NCI-H2107 treated with DMSO at 0.1 percent for 48 hours (cell line): ENCODE data around the gene ACP2.

Experiments used
- DNase-seq: peaks from one replicate; lab custom pipeline; 2025; ENCODE audit not compliant: unreplicated experiment; lab: John Stamatoyannopoulos, UW

The ACP2 gene

GRCh38 chr11:47244448-47245350 lies 3.9 kb downstream of the ACP2 start:
- no peak for DNase-seq

DNA sequence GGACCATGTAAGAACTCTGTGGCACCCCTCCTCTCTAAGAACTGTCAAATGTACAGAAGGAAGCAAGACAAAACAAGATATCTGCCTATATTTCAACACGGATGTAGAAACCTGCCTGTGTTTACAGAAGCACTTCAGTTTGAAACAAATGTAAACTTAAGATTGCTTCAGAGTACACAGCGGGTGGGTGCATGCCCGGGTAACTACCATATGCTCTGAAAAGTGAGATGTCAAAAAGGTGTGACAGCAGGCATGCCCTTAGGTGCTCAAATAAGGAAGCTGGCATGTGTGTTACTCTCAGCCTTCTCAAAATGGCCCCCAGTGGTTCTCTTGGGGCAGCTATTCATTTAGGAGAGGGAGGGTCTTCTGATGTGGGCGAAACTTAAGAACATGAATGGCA lies 5.2 kb downstream of the ACP2 start:
- DNase-seq = no peak

GRCh38 chr11:47242596-47243192 lies 5.9 kb downstream of the ACP2 start:
- no peak for DNase-seq

DNA sequence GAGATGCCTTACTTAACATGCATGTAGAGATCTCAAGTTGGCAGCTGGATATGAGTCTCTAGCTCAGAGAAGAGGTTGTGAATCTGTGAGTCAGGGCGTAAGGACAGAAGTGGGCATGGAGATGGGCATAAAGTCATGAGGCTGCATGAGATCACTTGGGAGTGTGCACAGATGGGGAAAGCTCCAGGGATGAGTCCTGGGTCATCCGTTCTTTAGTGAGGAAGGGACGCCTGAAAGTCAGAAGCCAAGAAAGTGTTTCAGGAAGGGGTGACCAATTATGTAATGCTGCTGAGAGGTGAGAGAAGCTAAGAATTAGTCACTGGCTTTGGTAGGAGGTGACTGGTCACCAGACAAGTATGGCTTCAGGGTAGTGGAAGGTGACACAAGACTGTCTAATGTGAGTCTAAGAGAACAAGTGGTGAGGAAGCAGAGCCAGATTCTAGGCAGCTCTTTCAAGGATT lies 6.7 kb downstream of the ACP2 start:
- DNase-seq = no peak

- no peak for DNase-seq
Observed at GRCh38 chr11:47239852-47240251, 8.8 kb downstream of the ACP2 start.

DNA sequence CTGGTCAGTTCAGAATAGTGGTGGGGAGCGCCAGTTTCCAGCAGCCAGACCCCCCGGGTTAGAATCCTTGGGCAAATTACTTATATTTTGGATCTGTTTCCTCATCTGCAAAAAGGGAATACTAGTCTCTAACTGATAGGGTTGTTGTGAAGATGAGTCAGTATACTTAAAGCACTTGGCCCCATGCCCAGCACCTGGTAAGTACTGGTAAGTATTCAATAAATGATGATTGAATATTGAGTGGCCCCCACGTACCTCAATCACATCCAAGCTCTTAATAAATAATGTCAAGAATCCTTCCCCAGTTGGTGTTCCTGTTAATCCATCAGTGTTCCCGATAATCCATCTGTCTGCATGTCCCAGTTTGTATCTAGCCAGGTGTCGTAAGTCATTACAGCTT lies 12.1 kb downstream of the ACP2 start:
- DNase-seq = no peak

GRCh38 chr11:47235163-47235562 lies 13.5 kb downstream of the ACP2 start:
- no peak for DNase-seq

- peak; percentile 43 for DNase-seq
Observed at GRCh38 chr11:47234669-47235100, 13.9 kb downstream of the ACP2 start.

- DNase-seq = peak; percentile 27
Observed at GRCh38 chr11:47233989-47234668, 14.5 kb downstream of the ACP2 start.

- DNase-seq = no peak
Observed at GRCh38 chr11:47233051-47233450, 15.6 kb downstream of the ACP2 start.

DNA sequence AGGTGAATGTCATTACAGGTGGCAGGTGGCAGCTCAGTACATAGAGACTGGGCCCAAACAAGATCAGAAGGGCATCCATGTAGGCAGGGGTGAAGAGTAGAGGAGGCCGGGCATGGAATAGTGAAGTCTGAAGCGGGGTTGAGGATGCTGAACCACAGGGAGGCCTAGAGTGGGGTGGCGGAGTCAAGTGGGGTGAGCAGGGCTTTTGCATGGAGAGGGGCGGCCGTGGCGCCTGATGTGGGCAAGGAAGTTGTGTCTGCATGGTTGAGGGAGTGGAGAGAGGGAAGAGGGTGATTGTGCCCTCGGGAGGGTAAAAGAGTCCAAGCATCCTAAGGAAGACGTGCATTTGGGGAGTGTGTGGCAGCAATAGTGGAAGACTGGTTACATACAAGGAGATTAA lies 19.5 kb downstream of the ACP2 start:
- DNase-seq = no peak

GRCh38 chr11:47225552-47226400 lies 22.8 kb downstream of the ACP2 start:
- DNase-seq = no peak

DNA sequence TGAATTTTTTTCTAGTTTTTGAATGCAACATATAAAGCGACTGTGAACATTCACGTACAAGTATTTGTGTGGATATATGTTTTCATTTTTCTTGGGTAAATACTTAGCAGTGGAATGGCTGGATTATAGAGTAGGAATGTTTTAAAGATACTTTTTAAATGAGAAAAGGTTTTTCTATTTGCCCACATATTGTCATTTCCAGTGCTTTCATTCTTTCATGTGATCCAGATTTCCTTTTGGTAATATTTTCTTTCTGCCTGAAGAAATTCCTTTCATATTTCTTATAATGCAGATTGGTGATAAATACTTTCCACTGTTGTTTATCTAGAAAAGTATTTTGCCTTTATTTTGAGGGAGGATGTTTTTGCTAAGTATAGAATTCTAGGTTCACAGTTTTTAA lies 25.9 kb downstream of the ACP2 start:
- no peak for DNase-seq

DNA sequence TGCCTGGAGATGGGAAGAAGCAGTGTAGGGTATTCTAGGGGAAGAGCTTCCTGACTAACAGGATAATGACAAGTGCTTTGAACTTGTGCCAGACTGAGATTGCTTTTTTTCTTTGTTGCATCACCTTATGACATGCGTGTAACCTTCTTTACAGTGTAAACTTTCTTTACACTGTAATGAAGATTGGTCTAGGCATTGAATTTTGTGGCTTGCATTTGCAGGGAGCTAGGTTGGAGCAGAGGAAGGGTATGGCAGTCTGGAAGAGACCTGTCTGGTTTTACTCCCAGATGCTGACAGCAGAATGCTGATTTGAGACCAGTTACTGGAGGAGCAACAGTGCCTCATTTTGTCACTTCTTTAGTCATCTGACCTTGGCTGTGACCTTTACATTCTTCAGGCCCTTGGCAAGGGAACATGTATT lies 28.2 kb downstream of the ACP2 start:
- no peak for DNase-seq

GRCh38 chr11:47216121-47216798 lies 32.4 kb downstream of the ACP2 start:
- DNase-seq = peak; percentile 12

DNA sequence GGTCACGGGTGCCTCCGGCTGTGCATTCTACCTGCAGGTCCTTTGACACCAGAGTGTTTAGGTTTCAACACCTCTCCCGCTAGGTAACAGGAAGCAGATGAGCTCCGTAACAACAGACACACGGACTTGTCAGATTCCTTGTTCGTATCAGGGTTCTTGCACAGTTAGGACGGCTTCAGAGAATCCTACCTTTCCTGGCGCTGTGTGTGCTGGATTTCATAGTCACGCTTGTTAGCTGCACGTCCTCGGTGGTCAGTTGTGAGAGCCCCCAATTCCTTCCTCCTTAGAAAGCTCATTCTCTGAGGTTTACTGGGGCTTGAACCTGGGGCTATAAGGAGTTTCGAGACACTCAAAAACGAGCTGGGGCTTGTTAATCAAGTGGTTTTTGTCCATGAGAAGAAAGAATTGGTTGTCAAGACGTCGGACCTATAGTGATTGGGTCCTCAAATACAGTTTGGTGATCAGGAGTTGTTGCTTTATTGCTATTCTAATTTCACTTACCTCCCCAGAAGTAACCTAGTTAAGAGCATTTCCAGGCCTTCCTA lies 33.2 kb downstream of the ACP2 start:
- peak; percentile 38 for DNase-seq

- DNase-seq = peak; percentile 73
Observed at GRCh38 chr11:47213950-47214565, 34.6 kb downstream of the ACP2 start.

DNA sequence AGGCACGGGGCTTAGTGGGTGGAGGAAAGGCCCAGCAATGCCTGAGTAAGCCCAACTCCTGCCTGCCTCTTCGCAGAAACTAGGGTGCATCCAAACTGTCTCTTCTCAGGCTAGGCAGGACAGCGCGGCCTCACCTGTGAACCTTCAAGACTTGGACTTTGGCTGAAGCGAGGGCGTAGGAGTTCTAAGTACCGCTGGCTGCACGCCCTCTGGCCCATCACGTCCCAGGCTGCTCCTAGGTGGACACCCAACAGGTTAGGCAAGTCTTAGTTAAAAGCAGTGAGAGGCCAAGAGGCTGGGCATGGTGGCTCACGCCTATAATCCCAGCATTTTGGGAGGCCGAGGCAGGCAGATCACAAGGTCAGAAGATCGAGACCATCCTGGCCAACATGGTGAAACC lies 35.7 kb downstream of the ACP2 start:
- DNase-seq = no peak

GRCh38 chr11:47208628-47209027 lies 40.0 kb downstream of the ACP2 start:
- DNase-seq = no peak
